ENCODE measurements around the gene PPP1R37. TPM values are rescaled to one million over a fixed set of nuclear protein-coding genes. Genes with fewer than 3 reads are reported as not detected.

PPP1R37 gene
- total and polyA plus RNA-seq, 12 donors: 12.5 to 38.3 (median 16.8) TPM

DNA sequence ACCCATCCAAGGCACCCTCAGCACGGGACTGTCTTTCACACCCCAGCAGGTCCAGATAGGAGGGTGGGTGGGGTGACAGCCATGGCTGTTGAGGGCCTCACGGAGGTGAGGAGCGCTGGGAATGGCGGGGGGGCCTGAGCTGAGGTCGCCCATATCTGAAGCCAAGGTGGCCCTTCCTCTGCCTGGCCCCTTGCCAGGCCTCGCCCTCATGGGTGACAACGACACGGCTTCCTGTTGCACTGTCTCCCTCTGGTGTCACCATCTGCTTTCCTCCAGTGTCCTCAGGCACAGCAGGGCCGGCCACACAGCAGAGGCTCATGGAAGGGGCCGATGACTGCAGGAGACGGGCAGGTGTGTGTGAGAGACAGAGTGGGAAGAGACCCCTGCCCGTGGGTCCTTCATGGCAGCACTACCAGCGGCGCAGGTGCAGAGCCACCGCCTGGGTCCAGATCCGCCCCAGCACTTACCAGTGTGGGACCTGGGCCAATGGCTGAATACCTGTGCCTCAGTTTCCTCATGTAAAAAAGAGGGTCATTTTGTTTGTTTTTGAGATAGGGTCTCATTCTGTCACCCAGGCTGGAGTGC lies 75.9 kb downstream of the PPP1R37 start:
- no peak overlapping the region for H3K4me3 ChIP-seq
- no peaks in the 10 kb centered on the region for H3K9me3 ChIP-seq
- TF ChIP-seq, protein P1, sequence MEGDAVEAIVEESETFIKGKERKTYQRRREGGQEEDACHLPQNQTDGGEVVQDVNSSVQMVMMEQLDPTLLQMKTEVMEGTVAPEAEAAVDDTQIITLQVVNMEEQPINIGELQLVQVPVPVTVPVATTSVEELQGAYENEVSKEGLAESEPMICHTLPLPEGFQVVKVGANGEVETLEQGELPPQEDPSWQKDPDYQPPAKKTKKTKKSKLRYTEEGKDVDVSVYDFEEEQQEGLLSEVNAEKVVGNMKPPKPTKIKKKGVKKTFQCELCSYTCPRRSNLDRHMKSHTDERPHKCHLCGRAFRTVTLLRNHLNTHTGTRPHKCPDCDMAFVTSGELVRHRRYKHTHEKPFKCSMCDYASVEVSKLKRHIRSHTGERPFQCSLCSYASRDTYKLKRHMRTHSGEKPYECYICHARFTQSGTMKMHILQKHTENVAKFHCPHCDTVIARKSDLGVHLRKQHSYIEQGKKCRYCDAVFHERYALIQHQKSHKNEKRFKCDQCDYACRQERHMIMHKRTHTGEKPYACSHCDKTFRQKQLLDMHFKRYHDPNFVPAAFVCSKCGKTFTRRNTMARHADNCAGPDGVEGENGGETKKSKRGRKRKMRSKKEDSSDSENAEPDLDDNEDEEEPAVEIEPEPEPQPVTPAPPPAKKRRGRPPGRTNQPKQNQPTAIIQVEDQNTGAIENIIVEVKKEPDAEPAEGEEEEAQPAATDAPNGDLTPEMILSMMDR (IDR thresholded peaks at IDR 0.05): no peak
- intact Hi-C loops (cut with DNase I): no loop called here
- no peak for DNase-seq
- H3K36me3 ChIP-seq: no peaks in the 10 kb centered on the region
- 82 to 84% methylated on average over 16 of the region's 16 CpGs for WGBS, 2 donors
- no peak overlapping the region for H3K27ac ChIP-seq
- H3K4me1 ChIP-seq: peaks cover 7 to 59% (median 35%) of the 10 kb centered on the region in 9 donors
- H3K27me3 ChIP-seq: no peaks in the 10 kb centered on the region
- ATAC-seq: no peak

GRCh38 chr19:45169602-45170001 lies 76.6 kb downstream of the PPP1R37 start:
- TF ChIP-seq, protein P1 (IDR thresholded peaks at IDR 0.05): no peak
- Histone ChIP-seq H3K4me3 (no peak overlapping the region), H3K36me3 (no peaks in the 10 kb centered on the region), H3K27me3 (no peaks in the 10 kb centered on the region), H3K4me1 (peaks cover 3 to 53% (median 28%) of the 10 kb centered on the region in 9 donors), H3K27ac (no peak overlapping the region), H3K9me3 (no peaks in the 10 kb centered on the region)
- intact Hi-C loops (cut with DNase I): loop anchor here in 1 of 10 donors (10.0 kb wide), 1 partner anchor 275 kb away; the partner anchor contains the start of gene TOMM40
- 92 to 94% methylated on average over 10 of the region's 10 CpGs for WGBS, 2 donors
- ATAC-seq: no peak
- DNase-seq: no peak

DNA sequence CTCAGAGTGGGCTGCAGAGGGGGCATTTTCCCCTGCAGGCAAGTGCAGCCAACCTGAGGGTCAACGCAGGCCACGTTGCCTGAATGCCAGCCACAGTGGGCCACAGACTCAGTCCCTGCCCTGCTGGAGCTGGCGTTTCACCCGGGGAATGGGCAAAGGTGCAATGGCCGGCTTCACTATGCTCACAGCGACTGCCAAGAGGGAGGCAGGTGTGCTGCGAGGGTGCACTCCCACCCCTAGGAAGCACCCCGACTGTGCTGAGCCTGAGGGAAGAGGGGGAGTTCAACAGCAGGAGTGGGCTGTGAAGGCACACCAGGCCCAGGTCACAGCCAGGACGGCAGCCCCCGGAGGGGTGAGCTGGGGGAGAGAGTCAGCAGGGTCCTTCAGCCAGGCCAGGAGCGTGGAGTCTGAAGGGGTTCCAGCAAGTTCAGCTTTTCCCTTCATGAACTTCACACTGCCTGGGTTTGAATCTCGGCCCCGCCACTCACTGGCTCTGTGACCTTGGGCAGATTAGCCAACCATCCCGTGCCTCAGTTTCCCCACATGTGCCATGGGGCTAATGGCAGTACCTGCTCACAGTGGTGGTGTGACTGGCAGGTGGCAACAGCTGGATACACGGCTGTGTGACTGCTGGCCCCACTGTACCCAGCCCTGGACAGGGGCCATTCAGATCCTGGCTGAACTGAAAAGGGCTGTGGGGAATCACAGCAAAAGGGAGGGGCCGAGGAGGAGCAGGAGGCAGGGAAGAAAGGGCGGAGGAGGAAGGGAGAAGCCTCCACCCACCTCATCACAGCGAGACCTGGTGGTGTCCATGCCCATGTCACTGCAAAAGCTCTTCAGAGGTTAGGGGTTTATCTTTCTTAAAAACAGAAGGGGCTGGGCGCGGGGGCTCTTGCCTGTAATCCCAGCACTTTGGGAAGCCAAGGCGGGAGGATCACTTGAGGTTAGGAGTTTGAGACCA lies 77.4 kb downstream of the PPP1R37 start:
- Histone ChIP-seq H3K27me3 (no peaks in the 10 kb centered on the region), H3K4me1 (peaks cover 0 to 46% (median 21%) of the 10 kb centered on the region in 9 donors), H3K36me3 (no peaks in the 10 kb centered on the region), H3K9me3 (no peaks in the 10 kb centered on the region), H3K27ac (peak overlapping the region in 7 of 10 donors; percentile 11 to 74 (median 35)), H3K4me3 (no peak overlapping the region)
- no peak for ATAC-seq
- 79 to 81% methylated on average over 21 of the region's 21 CpGs for WGBS, 2 donors
- no peak for DNase-seq
- intact Hi-C loops (cut with DNase I): loop anchor here in 1 of 10 donors (10.0 kb wide), 1 partner anchor 276 kb away; the partner anchor contains the start of gene TOMM40
- TF ChIP-seq, protein P1 (IDR thresholded peaks at IDR 0.05): no peak

DNA sequence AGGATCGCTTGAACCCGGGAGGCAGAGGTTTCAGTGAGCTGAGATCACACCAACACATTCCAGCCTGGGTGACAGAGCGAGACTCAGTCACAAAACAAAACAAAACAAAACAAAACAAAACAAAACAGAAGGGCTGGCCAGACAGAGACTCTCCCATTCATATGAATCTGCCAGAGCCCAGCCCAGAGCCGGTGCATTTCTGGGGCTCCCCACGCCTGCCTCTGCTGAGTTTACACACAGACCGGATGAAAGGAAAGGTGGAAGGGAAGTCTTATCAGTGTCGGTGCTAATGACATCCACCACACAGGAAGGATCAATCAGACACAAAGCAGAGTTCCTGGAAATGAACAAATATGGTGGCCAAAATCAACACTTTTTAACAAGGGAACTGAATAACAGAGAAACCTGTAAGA lies 78.2 kb downstream of the PPP1R37 start:
- Histone ChIP-seq H3K27ac (peak overlapping the region; percentile 11 to 74 (median 50)), H3K4me1 (peaks cover 0 to 46% (median 19%) of the 10 kb centered on the region in 9 donors), H3K36me3 (no peaks in the 10 kb centered on the region), H3K9me3 (no peaks in the 10 kb centered on the region), H3K4me3 (no peak overlapping the region), H3K27me3 (no peaks in the 10 kb centered on the region)
- intact Hi-C loops (cut with DNase I): loop anchor here in 1 of 10 donors (10.0 kb wide), 1 partner anchor 276 kb away; the partner anchor contains the start of gene TOMM40
- 41 to 54% methylated on average over 7 of the region's 7 CpGs for WGBS, 2 donors
- ATAC-seq: peak in 7 of 8 donors; percentile 44 to 79 (median 59)
- TF ChIP-seq, protein P1 (IDR thresholded peaks at IDR 0.05): no peak
- DNase-seq: peak in 1 of 2 donors; percentile 28
